ENCODE measurements around the gene UQCC5.

UQCC5 gene

GRCh38 chr3:52535411-52536111, 844 bp upstream of the UQCC5 start:
- DNase-seq: no peak

GRCh38 chr3:52536112-52536368, 365 bp upstream of the UQCC5 start:
- no peak for DNase-seq

GRCh38 chr3:52537165-52537620, 788 bp downstream of the UQCC5 start:
- no peak for DNase-seq

GRCh38 chr3:52537726-52538421, 1.5 kb downstream of the UQCC5 start:
- DNase-seq: no peak

GRCh38 chr3:52539010-52539653, 2.7 kb downstream of the UQCC5 start:
- DNase-seq: no peak

GRCh38 chr3:52541050-52541449, 4.6 kb downstream of the UQCC5 start:
- DNase-seq: no peak

GRCh38 chr3:52544937-52545336, 8.5 kb downstream of the UQCC5 start:
- DNase-seq: no peak

GRCh38 chr3:52546111-52546901, 9.9 kb downstream of the UQCC5 start:
- peak; percentile 38 for DNase-seq

GRCh38 chr3:52547143-52547542, 10.7 kb downstream of the UQCC5 start:
- no peak for DNase-seq

- no peak for DNase-seq
Observed at GRCh38 chr3:52551118-52551517, 14.7 kb downstream of the UQCC5 start.

- DNase-seq: no peak
Observed at GRCh38 chr3:52552089-52552488, 15.7 kb downstream of the UQCC5 start.

GRCh38 chr3:52554026-52554755, 17.8 kb downstream of the UQCC5 start:
- DNase-seq: no peak

- DNase-seq: peak; percentile 16
Observed at GRCh38 chr3:52555056-52555455, 18.7 kb downstream of the UQCC5 start.

GRCh38 chr3:52557011-52557960, 20.9 kb downstream of the UQCC5 start:
- DNase-seq: no peak

GRCh38 chr3:52558436-52558835, 22.0 kb downstream of the UQCC5 start:
- no peak for DNase-seq

- no peak for DNase-seq
Observed at GRCh38 chr3:52561028-52561747, 24.8 kb downstream of the UQCC5 start.

- no peak for DNase-seq
Observed at GRCh38 chr3:52563984-52564383, 27.6 kb downstream of the UQCC5 start.

- no peak for DNase-seq
Observed at GRCh38 chr3:52568069-52568468, 31.7 kb downstream of the UQCC5 start.

- peak; percentile 42 for DNase-seq
Observed at GRCh38 chr3:52570076-52570475, 33.7 kb downstream of the UQCC5 start.

GRCh38 chr3:52572221-52572620, 35.8 kb downstream of the UQCC5 start:
- no peak for DNase-seq

Data from fibroblast of skin of right biceps (primary cell).